HepG2 (cell line): ENCODE results near the gene EEA1. TPM values are rescaled to one million over a fixed set of nuclear protein-coding genes. Genes with fewer than 3 reads are reported as not detected.

ENCODE experiments used
- ATAC-seq: fragments of 200-7000 bp; cut with Tn5 transposase; 3 replicates; pipeline ENCODE4 v1.9.1; 2020; ENCODE audit warnings: mild to moderate bottlenecking, moderate library complexity
- BruUV-seq: library from RNA; stranded (reverse); fragments of 400-500 nt; replicated peaks from 2 replicates; lab custom pipeline; 2021; lab: Mats Ljungman, UMichigan
- CTCF ChIA-PET: fragments of 300-600 bp; formaldehyde crosslinking; extraction: SDS; loops from one replicate; lab custom pipeline; 2021; ENCODE audit warnings: low total read pairs, inconsistent platforms, low intra/inter-chr PET ratio; lab: Yijun Ruan, JAX
- POLR2A ChIA-PET: fragments of 350-600 bp; sonication (Branson Sonifier 250); formaldehyde crosslinking; loops from one replicate; lab custom pipeline; 2020; ENCODE audit warnings: antibody characterized with exemption, inconsistent platforms; lab: Yijun Ruan, JAX
- DNase-seq: peaks from one replicate; pipeline ENCODE4 v3.0.0-alpha.2; 2015; ENCODE audit warnings: low spot score
- FAIRE-seq: peaks from 3 replicates; lab custom pipeline; 2011; peaks lifted over from hg19 to GRCh38; lab: Jason Lieb, UNC
- H2AFZ ChIP-seq: one replicate; pipeline ENCODE4 v1.6.1; 2011; ENCODE audit warnings: low read length, inconsistent platforms
- H3K27ac ChIP-seq: fragments of 300-600 bp; 3 replicates; pipeline ENCODE4 v1.8.0; 2011; ENCODE audit warnings: mixed run types, mild to moderate bottlenecking, mixed read lengths, low read length, inconsistent platforms; ENCODE audit not compliant: insufficient read depth; ENCODE audit errors: extremely low read length
- H3K27me3 ChIP-seq, 2 experiments: fragments of 200-600 bp in 1 of 2; 2 replicates in 1 of 2; 3 replicates in 1 of 2; pipeline versions ENCODE4 v1.6.0 to v1.8.0; 2011; ENCODE audit warnings: low read length in 2 of 2, mild to moderate bottlenecking in 2 of 2, moderate library complexity in 2 of 2, inconsistent platforms in 1 of 2; ENCODE audit not compliant: insufficient read depth in 2 of 2, control insufficient read depth in 1 of 2
- H3K36me3 ChIP-seq, 2 experiments: fragments of 200-600 bp in 1 of 2; replicated peaks in 1 of 2; 2 replicates in 1 of 2; 3 replicates in 1 of 2; pipeline versions ENCODE4 v1.5.1 to v1.8.0; 2011; ENCODE audit warnings: low read length in 2 of 2, inconsistent platforms in 1 of 2; ENCODE audit not compliant: insufficient read depth in 2 of 2, control insufficient read depth in 1 of 2
- H3K4me1 ChIP-seq: 2 replicates; pipeline ENCODE4 v1.5.1; 2012; ENCODE audit warnings: low read length, inconsistent platforms; ENCODE audit not compliant: insufficient read depth
- H3K4me2 ChIP-seq: 2 replicates; pipeline ENCODE4 v1.6.0; 2011; ENCODE audit warnings: low read depth, low read length, inconsistent platforms
- H3K4me3 ChIP-seq, 3 experiments: fragments of 200-600 bp in 1 of 3; sonication (generic), shearing (Covaris generic) in 1 of 3; replicated peaks in 1 of 3; 2 replicates each; pipeline ENCODE4 v1.5.1; 2011 to 2016; ENCODE audit warnings: low read length in 3 of 3, inconsistent platforms in 2 of 3, low read depth in 2 of 3, mild to moderate bottlenecking in 2 of 3, control low read depth in 1 of 3, mixed read lengths in 1 of 3; ENCODE audit not compliant: insufficient read depth in 1 of 3
- H3K79me2 ChIP-seq: one replicate; pipeline ENCODE4 v1.6.1; 2011; ENCODE audit warnings: low read length, inconsistent platforms; ENCODE audit not compliant: insufficient read depth
- H3K9ac ChIP-seq: 2 replicates; pipeline ENCODE4 v1.6.0; 2011; ENCODE audit warnings: mild to moderate bottlenecking, low read depth, low read length, inconsistent platforms; ENCODE audit not compliant: insufficient read depth
- H3K9me3 ChIP-seq: 2 replicates; pipeline ENCODE4 v1.5.1; 2012; ENCODE audit warnings: mild to moderate bottlenecking, low read length
- H4K20me1 ChIP-seq: 2 replicates; pipeline ENCODE4 v1.6.0; 2011; ENCODE audit warnings: inconsistent platforms, mild to moderate bottlenecking, low read length, moderate library complexity; ENCODE audit not compliant: insufficient read depth
- BCL3 ChIP-seq: sonication (generic); formaldehyde crosslinking; IDR thresholded peaks from 2 replicates; pipeline ENCODE4 v1.5.1; 2020; ENCODE audit warnings: mild to moderate bottlenecking, missing genetic modification reagents, moderate library complexity
- DMAP1 ChIP-seq: IDR thresholded peaks from 2 replicates; pipeline ENCODE4 v1.6.1; 2016
- EHMT2 ChIP-seq: fragments of 200-600 bp; sonication (generic); IDR thresholded peaks from 2 replicates; pipeline ENCODE4 v1.7.0; 2017; ENCODE audit warnings: antibody characterized with exemption, low read depth, low read length, borderline replicate concordance
- MAFK ChIP-seq, 2 experiments: IDR thresholded peaks in 1 of 2; conservative IDR thresholded peaks in 1 of 2; 2 replicates each; pipeline ENCODE4 v1.6.1; 2011; ENCODE audit warnings: improper control_type of control experiment in 2 of 2, low read length in 2 of 2
- NFATC3 ChIP-seq: sonication (generic); formaldehyde crosslinking; IDR thresholded peaks from 2 replicates; pipeline ENCODE4 v1.5.1; 2020; ENCODE audit warnings: mild to moderate bottlenecking, missing genetic modification reagents
- RNF2 ChIP-seq: fragments of 450-650 bp; conservative IDR thresholded peaks from 2 replicates; pipeline ENCODE4 v1.6.1; 2016; ENCODE audit warnings: low read depth
- SIN3B ChIP-seq: fragments of 150-350 bp; IDR thresholded peaks from 2 replicates; pipeline ENCODE4 v1.6.1; 2014; ENCODE audit warnings: low read length
- SKI ChIP-seq: fragments of 450-650 bp; IDR thresholded peaks from one replicate; pipeline ENCODE4 v1.6.1; 2018; ENCODE audit warnings: mild to moderate bottlenecking; ENCODE audit not compliant: partially characterized antibody
- SPEN ChIP-seq: sonication (generic); formaldehyde crosslinking; IDR thresholded peaks from 2 replicates; pipeline ENCODE4 v1.5.1; 2020; ENCODE audit warnings: low read depth, mild to moderate bottlenecking, missing genetic modification reagents
- TBP ChIP-seq: sonication (generic); formaldehyde crosslinking; IDR thresholded peaks from 2 replicates; pipeline ENCODE4 v1.5.0; 2020; ENCODE audit warnings: missing genetic modification reagents
- ZFYVE20 ChIP-seq: sonication (generic); formaldehyde crosslinking; IDR thresholded peaks from 2 replicates; pipeline ENCODE4 v1.8.0; 2023; ENCODE audit warnings: low read depth, mild to moderate bottlenecking, moderate library complexity, missing genetic modification reagents, borderline replicate concordance
- ZNF180 ChIP-seq: sonication (generic); formaldehyde crosslinking; IDR thresholded peaks from 2 replicates; pipeline ENCODE4 v1.4.0; 2020; ENCODE audit warnings: low read depth, missing genetic modification reagents, borderline replicate concordance
- ZNF552 ChIP-seq: sonication (generic); formaldehyde crosslinking; IDR thresholded peaks from 2 replicates; pipeline ENCODE4 v1.9.0; 2022; ENCODE audit warnings: missing genetic modification reagents, mild to moderate bottlenecking, borderline replicate concordance
- ZNF639 ChIP-seq: conservative IDR thresholded peaks from 2 replicates; pipeline ENCODE4 v1.6.1; 2018; ENCODE audit warnings: missing genetic modification reagents
- ZSCAN30 ChIP-seq: sonication (generic); formaldehyde crosslinking; IDR thresholded peaks from 2 replicates; pipeline ENCODE4 v1.5.0; 2020; ENCODE audit warnings: mild to moderate bottlenecking, missing genetic modification reagents
- WGBS: methylation state at CpG from one replicate; pipeline ENCODE4 v1.1.6; 2017; ENCODE audit warnings: low lambda C conversion rate; 5-methylcytosine and 5-hydroxymethylcytosine counted together
- in situ Hi-C: cut with HindIII; loops from 2 replicates; pipeline ENCODE4 v1.10.0; 2017; ENCODE audit warnings: low pct_unique_long_range_greater_than_20kb; ENCODE audit not compliant: extremely low pct_ligation_motif_present
- intact Hi-C: fragments of 100-400 bp; cut with micrococcal nuclease; formaldehyde crosslinking; loops from one replicate; pipeline ENCODE4 v1.10.0; 2022; ENCODE audit not compliant: unreplicated experiment
- polyA plus RNA-seq, 8 experiments: library from polyadenylated mRNA; depleted of rRNA in 3 of 8; stranded (reverse) in 7 of 8; unstranded in 1 of 8; fragments of >200 nt; fragmentation: Illumina TruSeq in 4 of 8; extraction: Trizol in 4 of 8; gene quantifications; 2 replicates each; pipeline versions ENCODE4 v1.2.1 to v1.2.3, GENCODE V29; 2011 to 2016; ENCODE audit warnings: low read depth in 4 of 8, missing spikeins in 1 of 8, mixed read lengths in 1 of 8; ENCODE audit not compliant: insufficient read depth in 1 of 8
- total RNA-seq, 5 experiments: library from RNA; depleted of rRNA; stranded (reverse); fragments of >200 nt; fragmentation: Illumina TruSeq; extraction: Trizol; gene quantifications; 2 replicates each; pipeline ENCODE4 v1.2.3, GENCODE V29; 2016; ENCODE audit warnings: low read depth in 1 of 5
- TF ChIP-seq, protein P1 (sequence below): sonication (generic); formaldehyde crosslinking; IDR thresholded peaks from 2 replicates; pipeline ENCODE4 v1.5.0; 2020; ENCODE audit warnings: mild to moderate bottlenecking, missing genetic modification reagents, borderline replicate concordance

EEA1 gene
- total and polyA plus RNA-seq, 2 of the 13 experiments (the other 11 are each of a cell fraction or from before 2014, with no cell fraction given), result 5.0 to 19.3 TPM

DNA sequence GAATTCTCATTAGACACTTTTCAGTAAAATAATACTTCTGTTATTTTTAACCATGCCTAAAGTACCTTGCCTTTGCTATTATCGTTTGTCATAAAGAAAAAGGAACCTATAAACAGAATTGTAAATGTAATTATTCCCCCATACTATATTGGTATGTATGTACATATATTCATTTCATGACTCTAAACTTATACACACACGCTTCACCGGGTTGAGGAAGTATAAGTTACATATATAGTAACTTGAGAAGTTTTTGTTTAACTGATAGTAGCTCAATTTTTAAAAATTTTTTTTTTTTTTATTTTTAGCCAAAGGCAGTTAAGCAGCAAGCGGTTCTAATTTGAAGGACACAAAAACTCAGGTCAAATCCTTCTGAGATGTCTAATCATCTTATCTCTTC, 118.7 kb downstream of the EEA1 start:
- Histone ChIP-seq H4K20me1 (no peaks in the 10 kb centered on the region), H3K9me3 (no peaks in the 10 kb centered on the region), H3K36me3 (peaks cover 5 to 39% of the 10 kb centered on the region in 2 experiments; a peak in 4 of 5 replicates)
- no peak for TF ChIP-seq ZFYVE20 (CRISPR knock-in tag)
- no peak for TF ChIP-seq SKI
- TF ChIP-seq EHMT2, result no peak
- no peak for TF ChIP-seq ZNF552
- TF ChIP-seq ZSCAN30 (CRISPR knock-in tag), result no peak
- TF ChIP-seq SPEN (CRISPR knock-in tag), result no peak
- TF ChIP-seq, all 625 proteins: peak for 0
- 97% methylated on average over 4 of the region's 4 CpGs for WGBS
- no peak overlapping the region for H3K4me3 ChIP-seq
- H2AFZ ChIP-seq, result no peak overlapping the region
- ChIA-PET POLR2A (no interaction called here), CTCF (no interaction called here)
- DNase-seq, result no peak
- no peaks in the 10 kb centered on the region for H3K27me3 ChIP-seq
- no peak for FAIRE-seq
- in situ Hi-C loops (no loop called here), intact Hi-C loops (no loop called here)
- BruUV-seq, result no TSS peak
- no peak overlapping the region for H3K9ac ChIP-seq
- H3K27ac ChIP-seq, result no peak overlapping the region
- H3K79me2 ChIP-seq, result no peaks in the 10 kb centered on the region
- H3K4me1 ChIP-seq, result no peaks in the 10 kb centered on the region
- H3K4me2 ChIP-seq, result no peak overlapping the region
- ATAC-seq, result no peak

GRCh38 chr12:92803903-92804302, 125.2 kb downstream of the EEA1 start:
- DNase-seq, result no peak
- FAIRE-seq, result no peak
- H3K27me3 ChIP-seq, result no peaks in the 10 kb centered on the region
- no peak overlapping the region for H2AFZ ChIP-seq
- H3K4me3 ChIP-seq, result no peak overlapping the region
- no peak for ATAC-seq
- peaks cover 2 to 31% of the 10 kb centered on the region in 2 experiments; a peak in 3 of 5 replicates for H3K36me3 ChIP-seq
- in situ Hi-C loops, result no loop called here
- no TSS peak for BruUV-seq
- ChIA-PET POLR2A (no interaction called here), CTCF (no interaction called here)
- intact Hi-C loops, result no loop called here
- no peak overlapping the region for H3K27ac ChIP-seq
- WGBS, result 94% methylated on average over 1 of the region's 1 CpG
- no peaks in the 10 kb centered on the region for H3K4me1 ChIP-seq
- no peaks in the 10 kb centered on the region for H3K79me2 ChIP-seq
- H4K20me1 ChIP-seq, result no peaks in the 10 kb centered on the region
- H3K9me3 ChIP-seq, result no peaks in the 10 kb centered on the region
- no peak overlapping the region for H3K4me2 ChIP-seq
- H3K9ac ChIP-seq, result no peak overlapping the region
- TF ChIP-seq ZNF180, result no peak
- TF ChIP-seq ZNF639, result no peak
- no peak for TF ChIP-seq MAFK (conservative IDR thresholded peaks at IDR 0.05 in 1 of 2, IDR thresholded peaks at IDR 0.05 in 1 of 2; ENCODE audit: low read length in 2 of 2)
- TF ChIP-seq ZSCAN30 (CRISPR knock-in tag), result no peak
- no peak for TF ChIP-seq SIN3B
- TF ChIP-seq NFATC3, result no peak
- TF ChIP-seq, protein P1, sequence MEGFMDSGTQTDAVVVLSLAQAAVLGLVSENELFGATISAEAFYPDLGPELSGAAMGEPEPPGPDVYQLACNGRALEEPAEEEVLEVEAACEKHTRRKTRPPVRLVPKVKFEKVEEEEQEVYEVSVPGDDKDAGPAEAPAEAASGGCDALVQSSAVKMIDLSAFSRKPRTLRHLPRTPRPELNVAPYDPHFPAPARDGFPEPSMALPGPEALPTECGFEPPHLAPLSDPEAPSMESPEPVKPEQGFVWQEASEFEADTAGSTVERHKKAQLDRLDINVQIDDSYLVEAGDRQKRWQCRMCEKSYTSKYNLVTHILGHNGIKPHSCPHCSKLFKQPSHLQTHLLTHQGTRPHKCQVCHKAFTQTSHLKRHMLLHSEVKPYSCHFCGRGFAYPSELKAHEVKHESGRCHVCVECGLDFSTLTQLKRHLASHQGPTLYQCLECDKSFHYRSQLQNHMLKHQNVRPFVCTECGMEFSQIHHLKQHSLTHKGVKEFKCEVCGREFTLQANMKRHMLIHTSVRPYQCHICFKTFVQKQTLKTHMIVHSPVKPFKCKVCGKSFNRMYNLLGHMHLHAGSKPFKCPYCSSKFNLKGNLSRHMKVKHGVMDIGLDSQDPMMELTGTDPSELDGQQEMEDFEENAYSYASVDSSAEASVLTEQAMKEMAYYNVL (CRISPR knock-in tag), result no peak
- TF ChIP-seq DMAP1 (CRISPR knock-in tag), result no peak
- no peak for TF ChIP-seq TBP (CRISPR knock-in tag)
- TF ChIP-seq RNF2, result no peak
- no peak for TF ChIP-seq BCL3
